Panc1 (cell line): ENCODE results near the gene SLFN12. TPM values are rescaled to one million over a fixed set of nuclear protein-coding genes. Genes with fewer than 3 reads are reported as not detected.

Source experiments
- ATAC-seq: fragments of 200-7000 bp; cut with Tn5 transposase; 2 replicates; pipeline ENCODE4 v1.9.1; 2020; ENCODE audit warnings: mild to moderate bottlenecking, moderate library complexity
- BruUV-seq: library from RNA; stranded (reverse); fragments of 400-500 nt; replicated peaks from 2 replicates; lab custom pipeline; 2021; lab: Mats Ljungman, UMichigan
- CTCF ChIA-PET: fragments of 300-600 bp; sonication (Branson Sonifier 250); formaldehyde crosslinking; loops from one replicate; lab custom pipeline; 2022; ENCODE audit warnings: antibody characterized with exemption; lab: Charles Lee
- POLR2A ChIA-PET: fragments of 300-600 bp; sonication (Branson Sonifier 250); formaldehyde crosslinking; loops from one replicate; lab custom pipeline; 2022; ENCODE audit warnings: antibody characterized with exemption; lab: Charles Lee
- DNase-seq: peaks from one replicate; pipeline ENCODE4 v3.0.0-alpha.2; 2010; ENCODE audit warnings: low read depth, low spot score
- H3K27ac ChIP-seq: 2 replicates; pipeline ENCODE4 v1.5.1; 2011; ENCODE audit warnings: mild to moderate bottlenecking, low read length, inconsistent platforms
- H3K27me3 ChIP-seq: fragments of 200-500 bp; sonication (Bioruptor generic); 2 replicates; pipeline ENCODE4 v1.6.0; 2014; ENCODE audit warnings: low read length, inconsistent platforms; ENCODE audit not compliant: control insufficient read depth, insufficient read depth
- H3K36me3 ChIP-seq: fragments of 200-500 bp; sonication (Bioruptor generic); 2 replicates; pipeline ENCODE4 v1.5.1; 2014; ENCODE audit warnings: inconsistent platforms, mild to moderate bottlenecking, low read length, moderate library complexity; ENCODE audit not compliant: control insufficient read depth, insufficient read depth
- H3K4me1 ChIP-seq: 2 replicates; pipeline ENCODE4 v1.5.1; 2011; ENCODE audit warnings: inconsistent platforms, mild to moderate bottlenecking, low read length, moderate library complexity; ENCODE audit not compliant: control insufficient read depth, insufficient read depth
- H3K4me3 ChIP-seq, 2 experiments: 2 replicates each; pipeline ENCODE4 v1.5.1; 2011 to 2012; ENCODE audit warnings: low read depth in 2 of 2, low read length in 2 of 2, mild to moderate bottlenecking in 2 of 2, inconsistent platforms in 1 of 2, moderate library complexity in 1 of 2
- H3K9me3 ChIP-seq: fragments of 200-500 bp; sonication (Bioruptor generic); 2 replicates; pipeline ENCODE4 v1.5.1; 2014; ENCODE audit warnings: low read depth, mild to moderate bottlenecking, inconsistent platforms, low read length, moderate library complexity; ENCODE audit not compliant: control insufficient read depth, insufficient read depth
- CTCF ChIP-seq: fragments of 450-650 bp; IDR thresholded peaks from 2 replicates; pipeline ENCODE4 v1.5.1; 2017; ENCODE audit warnings: mild to moderate bottlenecking
- POLR2AphosphoS5 ChIP-seq: IDR thresholded peaks from 2 replicates; pipeline ENCODE4 v1.6.1; 2012; ENCODE audit warnings: mild to moderate bottlenecking, low read depth, low read length, moderate library complexity
- REST ChIP-seq, 2 experiments: IDR thresholded peaks; 2 replicates each; pipeline ENCODE4 v1.6.1; 2011 to 2012; ENCODE audit warnings: low read depth in 2 of 2, control low read depth in 1 of 2, low read length in 1 of 2, mild to moderate bottlenecking in 1 of 2, moderate library complexity in 1 of 2; ENCODE audit not compliant: insufficient read depth in 1 of 2
- SIN3A ChIP-seq: IDR thresholded peaks from 2 replicates; pipeline ENCODE4 v1.6.1; 2012; ENCODE audit warnings: low read depth, mild to moderate bottlenecking, low read length, moderate library complexity, borderline replicate concordance; ENCODE audit not compliant: insufficient read depth
- TCF7L2 ChIP-seq: IDR thresholded peaks from 2 replicates; pipeline ENCODE4 v1.6.1; 2011; ENCODE audit warnings: mild to moderate bottlenecking, low read depth, low read length, inconsistent platforms
- in situ Hi-C: cut with HindIII; loops from 2 replicates; pipeline ENCODE4 v1.10.0; 2016; ENCODE audit warnings: low sequenced_read_pairs, low pct_unique_long_range_greater_than_20kb
- intact Hi-C: fragments of 100-400 bp; cut with micrococcal nuclease; formaldehyde crosslinking; loops from one replicate; pipeline ENCODE4 v1.10.0; 2022; ENCODE audit not compliant: unreplicated experiment
- total RNA-seq: library from RNA; stranded (reverse); gene quantifications from one replicate; pipeline ENCODE4 v1.2.1, GENCODE V29; 2021; ENCODE audit not compliant: unreplicated experiment

Gene SLFN12
- total RNA-seq, 1 experiment from 2014 or later: 35.2 TPM

GRCh38 chr17:35371934-35372333 is 60.4 kb downstream of the SLFN12 start:
- ATAC-seq: no peak
- no peaks in the 10 kb centered on the region for H3K27me3 ChIP-seq
- BruUV-seq: no TSS peak
- no peaks in the 10 kb centered on the region; the same call in 1 of the 2 replicates for H3K4me1 ChIP-seq
- H3K36me3 ChIP-seq: no peaks in the 10 kb centered on the region
- H3K4me3 ChIP-seq: no peak overlapping the region
- H3K27ac ChIP-seq: no peak overlapping the region
- in situ Hi-C loops: no loop called here
- DNase-seq: no peak
- POLR2A ChIA-PET: no interaction called here
- no peaks in the 10 kb centered on the region for H3K9me3 ChIP-seq
- TF ChIP-seq REST (IDR thresholded peaks at IDR 0.05; ENCODE audit: insufficient read depth in 1 of 2, low read depth in 2 of 2, low read length in 1 of 2): no peak
- TF ChIP-seq TCF7L2: no peak
- no peak for TF ChIP-seq CTCF
- TF ChIP-seq SIN3A: no peak
- no peak for TF ChIP-seq POLR2AphosphoS5
- intact Hi-C loops: no loop called here
- CTCF ChIA-PET: no interaction called here

GRCh38 chr17:35368081-35368830 is 64.0 kb downstream of the SLFN12 start:
- DNase-seq (no peak), ATAC-seq (no peak)
- intact Hi-C loops (no loop called here), in situ Hi-C loops (no loop called here)
- Histone ChIP-seq H3K36me3 (no peaks in the 10 kb centered on the region; the same call in 1 of the 2 replicates), H3K4me1 (no peaks in the 10 kb centered on the region), H3K9me3 (no peaks in the 10 kb centered on the region), H3K4me3 (no peak overlapping the region), H3K27ac (no peak overlapping the region), H3K27me3 (no peaks in the 10 kb centered on the region)
- TF ChIP-seq SIN3A (no peak), REST (IDR thresholded peaks at IDR 0.05; ENCODE audit: insufficient read depth in 1 of 2, low read depth in 2 of 2, low read length in 1 of 2) (no peak), POLR2AphosphoS5 (no peak), TCF7L2 (no peak), CTCF (no peak)
- ChIA-PET POLR2A (no interaction called here), CTCF (no interaction called here)
- BruUV-seq: no TSS peak
